ENCODE measurements around the gene ATOSB.

ATOSB gene

GRCh38 chr9:35104586-35104985 lies 11.1 kb downstream of the ATOSB start:
- H3K36me3 ChIP-seq (ENCODE audit: control insufficient read depth, insufficient read depth, low read length) = peaks cover 50% of the 10 kb centered on the region
- no peak overlapping the region for H3K27ac ChIP-seq (ENCODE audit: low read depth, low read length)
- H3K9me3 ChIP-seq (ENCODE audit: control insufficient read depth, insufficient read depth, low read depth, low read length) = no peaks in the 10 kb centered on the region
- peaks cover 9% of the 10 kb centered on the region for H3K4me1 ChIP-seq (ENCODE audit: control insufficient read depth, insufficient read depth, low read length)
- no peak overlapping the region for H3K4me3 ChIP-seq (ENCODE audit: low read depth, low read length)
- no peaks in the 10 kb centered on the region for H3K27me3 ChIP-seq (ENCODE audit: control insufficient read depth, insufficient read depth, low read length)
- no peak overlapping the region for H3K9ac ChIP-seq (ENCODE audit: low read length)

- no peaks in the 10 kb centered on the region for H3K27me3 ChIP-seq (ENCODE audit: control insufficient read depth, insufficient read depth, low read length)
- peaks cover 9% of the 10 kb centered on the region for H3K4me1 ChIP-seq (ENCODE audit: control insufficient read depth, insufficient read depth, low read length)
- H3K4me3 ChIP-seq (ENCODE audit: low read depth, low read length) = peak overlapping the region; percentile 63
- no peaks in the 10 kb centered on the region for H3K9me3 ChIP-seq (ENCODE audit: control insufficient read depth, insufficient read depth, low read depth, low read length)
- H3K9ac ChIP-seq (ENCODE audit: low read length) = peak overlapping the region; percentile 92
- peaks cover 54% of the 10 kb centered on the region for H3K36me3 ChIP-seq (ENCODE audit: control insufficient read depth, insufficient read depth, low read length)
- H3K27ac ChIP-seq (ENCODE audit: low read depth, low read length) = peak overlapping the region; percentile 76
Measured at GRCh38 chr9:35103660-35104191, 11.9 kb downstream of the ATOSB start.

GRCh38 chr9:35102769-35103659 lies 12.6 kb downstream of the ATOSB start, which contains the start of gene STOML2:
Gene STOML2, minus strand, starts transcription at chr9:35103131. Its CDS starts 37 bp downstream, at chr9:35103094.
- Histone ChIP-seq H3K9me3 (ENCODE audit: control insufficient read depth, insufficient read depth, low read depth, low read length) (no peaks in the 10 kb centered on the region), H3K4me3 (ENCODE audit: low read depth, low read length) (peak within 1 kb of the TSS; percentile 63), H3K4me1 (ENCODE audit: control insufficient read depth, insufficient read depth, low read length) (peaks cover 9% of the 10 kb centered on the region), H3K9ac (ENCODE audit: low read length) (peak within 1 kb of the TSS; percentile 92), H3K27me3 (ENCODE audit: control insufficient read depth, insufficient read depth, low read length) (no peaks in the 10 kb centered on the region), H3K36me3 (ENCODE audit: control insufficient read depth, insufficient read depth, low read length) (peaks cover 50% of the 10 kb centered on the region), H3K27ac (ENCODE audit: low read depth, low read length) (peak within 1 kb of the TSS; percentile 76)

GRCh38 chr9:35102465-35102768 lies 13.2 kb downstream of the ATOSB start:
- Histone ChIP-seq H3K27me3 (ENCODE audit: control insufficient read depth, insufficient read depth, low read length) (no peaks in the 10 kb centered on the region), H3K27ac (ENCODE audit: low read depth, low read length) (peak overlapping the region; percentile 76; the same call in 1 of the 2 replicates), H3K9me3 (ENCODE audit: control insufficient read depth, insufficient read depth, low read depth, low read length) (no peaks in the 10 kb centered on the region), H3K9ac (ENCODE audit: low read length) (peak overlapping the region; percentile 92), H3K4me3 (ENCODE audit: low read depth, low read length) (peak overlapping the region; percentile 63), H3K36me3 (ENCODE audit: control insufficient read depth, insufficient read depth, low read length) (peaks cover 50% of the 10 kb centered on the region), H3K4me1 (ENCODE audit: control insufficient read depth, insufficient read depth, low read length) (peaks cover 9% of the 10 kb centered on the region)

- H3K36me3 ChIP-seq (ENCODE audit: control insufficient read depth, insufficient read depth, low read length) = peaks cover 52% of the 10 kb centered on the region
- H3K9ac ChIP-seq (ENCODE audit: low read length) = no peak overlapping the region
- H3K4me1 ChIP-seq (ENCODE audit: control insufficient read depth, insufficient read depth, low read length) = peaks cover 8% of the 10 kb centered on the region
- H3K4me3 ChIP-seq (ENCODE audit: low read depth, low read length) = no peak overlapping the region
- no peaks in the 10 kb centered on the region for H3K9me3 ChIP-seq (ENCODE audit: control insufficient read depth, insufficient read depth, low read depth, low read length)
- H3K27me3 ChIP-seq (ENCODE audit: control insufficient read depth, insufficient read depth, low read length) = no peaks in the 10 kb centered on the region
- no peak overlapping the region for H3K27ac ChIP-seq (ENCODE audit: low read depth, low read length)
Measured at GRCh38 chr9:35097573-35097972, 18.1 kb downstream of the ATOSB start.

GRCh38 chr9:35096035-35096849 lies 19.4 kb downstream of the ATOSB start, which contains the start of gene PIGO:
Gene PIGO, minus strand, starts transcription at chr9:35096591. Its CDS starts 1,026 bp downstream, at chr9:35095565.
- Histone ChIP-seq H3K9ac (ENCODE audit: low read length) (peak within 1 kb of the TSS; percentile 99), H3K9me3 (ENCODE audit: control insufficient read depth, insufficient read depth, low read depth, low read length) (no peaks in the 10 kb centered on the region), H3K27ac (ENCODE audit: low read depth, low read length) (peak within 1 kb of the TSS; percentile 98)

GRCh38 chr9:35091536-35091935 lies 24.1 kb downstream of the ATOSB start:
- Histone ChIP-seq H3K4me3 (ENCODE audit: low read depth, low read length) (no peak overlapping the region), H3K36me3 (ENCODE audit: control insufficient read depth, insufficient read depth, low read length) (peaks cover 79% of the 10 kb centered on the region), H3K27me3 (ENCODE audit: control insufficient read depth, insufficient read depth, low read length) (no peaks in the 10 kb centered on the region)

More at GRCh38 chr9:35096035-35096849, 19.4 kb downstream of the ATOSB start, which contains the start of gene PIGO:
- H3K36me3 ChIP-seq (ENCODE audit: control insufficient read depth, insufficient read depth, low read length) = peaks cover 56% of the 10 kb centered on the region
- H3K27me3 ChIP-seq (ENCODE audit: control insufficient read depth, insufficient read depth, low read length) = no peaks in the 10 kb centered on the region
- H3K4me1 ChIP-seq (ENCODE audit: control insufficient read depth, insufficient read depth, low read length) = peaks cover 2% of the 10 kb centered on the region; the same call in 1 of the 2 replicates
- peak within 1 kb of the TSS; percentile 96 for H3K4me3 ChIP-seq (ENCODE audit: low read depth, low read length)

GRCh38 chr9:35089434-35089833 lies 26.2 kb downstream of the ATOSB start:
- Histone ChIP-seq H3K9me3 (ENCODE audit: control insufficient read depth, insufficient read depth, low read depth, low read length) (no peaks in the 10 kb centered on the region), H3K4me1 (ENCODE audit: control insufficient read depth, insufficient read depth, low read length) (no peaks in the 10 kb centered on the region), H3K9ac (ENCODE audit: low read length) (no peak overlapping the region), H3K27me3 (ENCODE audit: control insufficient read depth, insufficient read depth, low read length) (no peaks in the 10 kb centered on the region), H3K36me3 (ENCODE audit: control insufficient read depth, insufficient read depth, low read length) (peaks cover 74% of the 10 kb centered on the region), H3K4me3 (ENCODE audit: low read depth, low read length) (no peak overlapping the region), H3K27ac (ENCODE audit: low read depth, low read length) (no peak overlapping the region)

More at GRCh38 chr9:35091536-35091935, 24.1 kb downstream of the ATOSB start:
- Histone ChIP-seq H3K9ac (ENCODE audit: low read length) (no peak overlapping the region), H3K27ac (ENCODE audit: low read depth, low read length) (no peak overlapping the region), H3K9me3 (ENCODE audit: control insufficient read depth, insufficient read depth, low read depth, low read length) (no peaks in the 10 kb centered on the region), H3K4me1 (ENCODE audit: control insufficient read depth, insufficient read depth, low read length) (no peaks in the 10 kb centered on the region)

- Histone ChIP-seq H3K9me3 (ENCODE audit: control insufficient read depth, insufficient read depth, low read depth, low read length) (no peaks in the 10 kb centered on the region), H3K36me3 (ENCODE audit: control insufficient read depth, insufficient read depth, low read length) (peaks cover 33% of the 10 kb centered on the region), H3K27ac (ENCODE audit: low read depth, low read length) (no peak overlapping the region), H3K4me1 (ENCODE audit: control insufficient read depth, insufficient read depth, low read length) (no peaks in the 10 kb centered on the region), H3K4me3 (ENCODE audit: low read depth, low read length) (no peak overlapping the region), H3K27me3 (ENCODE audit: control insufficient read depth, insufficient read depth, low read length) (no peaks in the 10 kb centered on the region), H3K9ac (ENCODE audit: low read length) (no peak overlapping the region)
Measured at GRCh38 chr9:35085078-35085477, 30.6 kb downstream of the ATOSB start.

- Histone ChIP-seq H3K27me3 (ENCODE audit: control insufficient read depth, insufficient read depth, low read length) (no peaks in the 10 kb centered on the region), H3K4me3 (ENCODE audit: low read depth, low read length) (peak within 1 kb of the TSS; percentile 91), H3K9ac (ENCODE audit: low read length) (peak within 1 kb of the TSS; percentile 88), H3K9me3 (ENCODE audit: control insufficient read depth, insufficient read depth, low read depth, low read length) (no peaks in the 10 kb centered on the region), H3K27ac (ENCODE audit: low read depth, low read length) (peak within 1 kb of the TSS; percentile 78), H3K4me1 (ENCODE audit: control insufficient read depth, insufficient read depth, low read length) (peaks cover 4% of the 10 kb centered on the region; the same call in 1 of the 2 replicates), H3K36me3 (ENCODE audit: control insufficient read depth, insufficient read depth, low read length) (peaks cover 36% of the 10 kb centered on the region)
Measured at GRCh38 chr9:35079426-35080341, 36.0 kb downstream of the ATOSB start, which contains the start of gene FANCG. Gene FANCG, minus strand, starts transcription at chr9:35079942. Its CDS starts 418 bp downstream, at chr9:35079524.
